ENCODE measurements around the gene TREML4. TPM values are rescaled to one million over a fixed set of nuclear protein-coding genes. Genes with fewer than 3 reads are reported as not detected.

The TREML4 gene
- total RNA-seq, 1 experiment from 2014 or later = not detected

DNA sequence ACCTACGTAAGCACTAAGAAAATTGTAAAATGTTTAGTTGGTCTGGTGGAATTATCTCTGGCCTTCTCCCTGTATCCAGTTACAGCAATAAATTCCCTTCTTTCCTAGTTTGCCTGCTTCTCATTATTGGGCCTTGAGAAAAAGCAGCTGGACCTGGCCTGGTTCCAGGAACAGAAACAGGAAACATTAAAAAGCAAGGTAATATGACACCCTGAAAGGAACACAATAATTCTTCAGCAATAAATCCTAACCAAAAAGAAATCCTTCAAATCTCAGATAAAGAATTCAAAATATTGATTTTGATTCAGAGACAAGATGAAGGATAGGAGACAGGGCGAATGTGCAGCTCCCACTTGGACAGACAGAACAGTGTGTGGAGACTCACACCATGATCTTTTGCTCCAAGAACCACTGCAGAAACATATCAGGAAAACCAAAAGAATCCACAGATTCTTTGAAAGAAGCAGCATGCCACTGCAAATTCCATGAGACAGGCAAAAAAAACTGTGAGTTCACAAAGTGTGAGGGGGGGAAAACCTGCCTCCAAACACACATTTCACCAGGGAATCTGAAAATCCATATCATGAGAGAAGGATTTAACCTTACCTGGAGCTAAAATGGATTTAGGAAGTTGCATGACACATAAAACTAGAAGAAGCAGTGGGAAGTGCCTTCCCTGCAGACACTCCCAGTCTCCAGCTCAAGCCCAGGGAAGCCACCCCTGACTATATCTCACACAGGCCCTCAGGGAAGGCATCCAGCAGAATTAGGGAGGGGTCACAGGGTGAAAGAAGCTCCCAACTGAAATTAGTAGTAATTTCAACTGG is 29.4 kb downstream of the TREML4 start:
- DNase-seq (ENCODE audit: low read depth, low spot score) (no peak), ATAC-seq (no peak)
- no peaks in the 10 kb centered on the region for H3K36me3 ChIP-seq (ENCODE audit: control insufficient read depth in 1 of 2, insufficient read depth in 2 of 2, low read length in 2 of 2)
- H3K79me2 ChIP-seq (ENCODE audit: insufficient read depth, low read length) = no peaks in the 10 kb centered on the region
- H2AFZ ChIP-seq (ENCODE audit: low read depth, low read length, poor library complexity, severe bottlenecking) = no peak overlapping the region
- H3K27me3 ChIP-seq (ENCODE audit: insufficient read depth, low read length) = peaks cover 14% of the 10 kb centered on the region
- ChIA-PET CTCF (no interaction called here), POLR2A (no interaction called here), RAD21 (ENCODE audit: low non-redundant PET in 1 of 2, low total read pairs in 2 of 2, uncharacterized antibody in 2 of 2, unreplicated experiment in 2 of 2) (no interaction called here)
- no peaks in the 10 kb centered on the region for H4K20me1 ChIP-seq (ENCODE audit: insufficient read depth)
- no peaks in the 10 kb centered on the region for H3K9me2 ChIP-seq (ENCODE audit: insufficient read depth)
- H3K4me2 ChIP-seq (ENCODE audit: low read length) = no peak overlapping the region
- peaks cover 7 to 13% of the 10 kb centered on the region in 2 experiments; a peak in 2 of 4 replicates for H3K4me1 ChIP-seq (ENCODE audit: control insufficient read depth in 1 of 2, insufficient read depth in 2 of 2, low read length in 2 of 2)
- no TSS peak for BruUV-seq (replicated peaks)
- intact Hi-C loops (cut with micrococcal nuclease) = no loop called here
- H3K9ac ChIP-seq (ENCODE audit: low read length) = no peak overlapping the region
- TF ChIP-seq, protein P1, sequence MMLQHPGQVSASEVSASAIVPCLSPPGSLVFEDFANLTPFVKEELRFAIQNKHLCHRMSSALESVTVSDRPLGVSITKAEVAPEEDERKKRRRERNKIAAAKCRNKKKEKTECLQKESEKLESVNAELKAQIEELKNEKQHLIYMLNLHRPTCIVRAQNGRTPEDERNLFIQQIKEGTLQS (IDR thresholded peaks at IDR 0.05) = no peak
- TF ChIP-seq CEBPB (IDR thresholded peaks at IDR 0.05; ENCODE audit: low read depth) (no peak), TCF7L2 (IDR thresholded peaks at IDR 0.05; ENCODE audit: borderline replicate concordance, extremely low read depth, insufficient read depth, insufficient read length) (no peak), RAD21 (IDR thresholded peaks at IDR 0.05; ENCODE audit: low read depth) (no peak)
- TF ChIP-seq, protein P2, sequence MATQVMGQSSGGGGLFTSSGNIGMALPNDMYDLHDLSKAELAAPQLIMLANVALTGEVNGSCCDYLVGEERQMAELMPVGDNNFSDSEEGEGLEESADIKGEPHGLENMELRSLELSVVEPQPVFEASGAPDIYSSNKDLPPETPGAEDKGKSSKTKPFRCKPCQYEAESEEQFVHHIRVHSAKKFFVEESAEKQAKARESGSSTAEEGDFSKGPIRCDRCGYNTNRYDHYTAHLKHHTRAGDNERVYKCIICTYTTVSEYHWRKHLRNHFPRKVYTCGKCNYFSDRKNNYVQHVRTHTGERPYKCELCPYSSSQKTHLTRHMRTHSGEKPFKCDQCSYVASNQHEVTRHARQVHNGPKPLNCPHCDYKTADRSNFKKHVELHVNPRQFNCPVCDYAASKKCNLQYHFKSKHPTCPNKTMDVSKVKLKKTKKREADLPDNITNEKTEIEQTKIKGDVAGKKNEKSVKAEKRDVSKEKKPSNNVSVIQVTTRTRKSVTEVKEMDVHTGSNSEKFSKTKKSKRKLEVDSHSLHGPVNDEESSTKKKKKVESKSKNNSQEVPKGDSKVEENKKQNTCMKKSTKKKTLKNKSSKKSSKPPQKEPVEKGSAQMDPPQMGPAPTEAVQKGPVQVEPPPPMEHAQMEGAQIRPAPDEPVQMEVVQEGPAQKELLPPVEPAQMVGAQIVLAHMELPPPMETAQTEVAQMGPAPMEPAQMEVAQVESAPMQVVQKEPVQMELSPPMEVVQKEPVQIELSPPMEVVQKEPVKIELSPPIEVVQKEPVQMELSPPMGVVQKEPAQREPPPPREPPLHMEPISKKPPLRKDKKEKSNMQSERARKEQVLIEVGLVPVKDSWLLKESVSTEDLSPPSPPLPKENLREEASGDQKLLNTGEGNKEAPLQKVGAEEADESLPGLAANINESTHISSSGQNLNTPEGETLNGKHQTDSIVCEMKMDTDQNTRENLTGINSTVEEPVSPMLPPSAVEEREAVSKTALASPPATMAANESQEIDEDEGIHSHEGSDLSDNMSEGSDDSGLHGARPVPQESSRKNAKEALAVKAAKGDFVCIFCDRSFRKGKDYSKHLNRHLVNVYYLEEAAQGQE (IDR thresholded peaks at IDR 0.05; ENCODE audit: low read depth) = no peak
- TF ChIP-seq, protein P3, sequence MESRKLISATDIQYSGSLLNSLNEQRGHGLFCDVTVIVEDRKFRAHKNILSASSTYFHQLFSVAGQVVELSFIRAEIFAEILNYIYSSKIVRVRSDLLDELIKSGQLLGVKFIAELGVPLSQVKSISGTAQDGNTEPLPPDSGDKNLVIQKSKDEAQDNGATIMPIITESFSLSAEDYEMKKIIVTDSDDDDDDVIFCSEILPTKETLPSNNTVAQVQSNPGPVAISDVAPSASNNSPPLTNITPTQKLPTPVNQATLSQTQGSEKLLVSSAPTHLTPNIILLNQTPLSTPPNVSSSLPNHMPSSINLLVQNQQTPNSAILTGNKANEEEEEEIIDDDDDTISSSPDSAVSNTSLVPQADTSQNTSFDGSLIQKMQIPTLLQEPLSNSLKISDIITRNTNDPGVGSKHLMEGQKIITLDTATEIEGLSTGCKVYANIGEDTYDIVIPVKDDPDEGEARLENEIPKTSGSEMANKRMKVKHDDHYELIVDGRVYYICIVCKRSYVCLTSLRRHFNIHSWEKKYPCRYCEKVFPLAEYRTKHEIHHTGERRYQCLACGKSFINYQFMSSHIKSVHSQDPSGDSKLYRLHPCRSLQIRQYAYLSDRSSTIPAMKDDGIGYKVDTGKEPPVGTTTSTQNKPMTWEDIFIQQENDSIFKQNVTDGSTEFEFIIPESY (IDR thresholded peaks at IDR 0.05; ENCODE audit: extremely low read depth, insufficient replicate concordance, low read length) = no peak
- H3K9me3 ChIP-seq (ENCODE audit: control insufficient read depth in 1 of 2, insufficient read depth in 1 of 2, low read depth in 1 of 2, low read length in 2 of 2) = no peaks in the 10 kb centered on the region
- no peak overlapping the region for H3K4me3 ChIP-seq (replicated peaks in 1 of 2; ENCODE audit: low read depth in 1 of 2, low read length in 2 of 2)
- H3K27ac ChIP-seq (ENCODE audit: low read depth, low read length) = no peak overlapping the region
